SK-N-MC (cell line): Measurements from ENCODE around the gene AFF4.

ENCODE experiments used
- EZH2 ChIP-seq: fragments of 200-600 bp; sonication (generic); IDR thresholded peaks from one replicate; pipeline ENCODE4 v1.6.1; 2017; ENCODE audit warnings: antibody characterized with exemption
- POLR2AphosphoS5 ChIP-seq: IDR thresholded peaks from 2 replicates; pipeline ENCODE4 v1.6.1; 2012; ENCODE audit warnings: mild to moderate bottlenecking, low read depth, low read length, borderline replicate concordance

DNA sequence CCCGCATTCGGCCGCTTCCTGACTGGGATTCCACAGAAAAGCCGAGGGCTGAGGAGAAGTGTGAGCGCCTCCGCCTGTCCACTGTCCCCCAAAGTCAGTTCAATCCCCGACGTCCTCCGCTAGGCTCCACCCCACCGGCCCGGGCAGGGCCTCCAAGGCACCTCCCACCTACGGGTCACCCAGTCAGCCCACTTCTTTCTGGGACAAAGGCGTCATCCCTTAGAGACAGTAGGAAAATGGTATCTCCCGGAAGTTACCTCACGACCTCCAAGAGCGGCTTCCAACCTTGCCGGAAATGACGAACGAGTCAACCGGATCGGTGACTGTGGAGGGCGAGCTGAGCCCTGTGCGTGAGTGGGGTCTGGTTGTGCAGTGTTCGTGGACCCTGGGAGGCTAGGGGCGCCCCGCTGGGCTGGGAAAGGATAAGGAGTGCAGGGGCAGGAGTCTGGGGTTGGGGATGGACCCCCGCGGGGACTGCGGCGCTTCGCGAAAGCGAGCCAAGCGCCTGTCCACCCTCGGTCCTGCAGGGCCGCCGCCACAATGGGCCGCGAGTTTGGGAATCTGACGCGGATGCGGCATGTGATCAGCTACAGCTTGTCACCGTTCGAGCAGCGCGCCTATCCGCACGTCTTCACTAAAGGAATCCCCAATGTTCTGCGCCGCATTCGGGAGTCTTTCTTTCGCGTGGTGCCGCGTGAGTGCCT lies 96.9 kb downstream of the AFF4 start, which contains the start of the genes GDF9 and UQCRQ:
- TF ChIP-seq POLR2AphosphoS5 (peak; percentile 99), EZH2 (no peak)
